HepG2 (cell line): Measurements from ENCODE around the gene CHADL. TPM values are rescaled to one million over a fixed set of nuclear protein-coding genes. Genes with fewer than 3 reads are reported as not detected.

Experiments used
- ATAC-seq: fragments of 200-7000 bp; cut with Tn5 transposase; 3 replicates; pipeline ENCODE4 v1.9.1; 2020; ENCODE audit warnings: mild to moderate bottlenecking, moderate library complexity
- BruUV-seq: library from RNA; stranded (reverse); fragments of 400-500 nt; replicated peaks from 2 replicates; lab custom pipeline; 2021; lab: Mats Ljungman, UMichigan
- CTCF ChIA-PET: fragments of 300-600 bp; formaldehyde crosslinking; extraction: SDS; loops from one replicate; lab custom pipeline; 2021; ENCODE audit warnings: low total read pairs, inconsistent platforms, low intra/inter-chr PET ratio; lab: Yijun Ruan, JAX
- POLR2A ChIA-PET: fragments of 350-600 bp; sonication (Branson Sonifier 250); formaldehyde crosslinking; loops from one replicate; lab custom pipeline; 2020; ENCODE audit warnings: antibody characterized with exemption, inconsistent platforms; lab: Yijun Ruan, JAX
- DNase-seq: peaks from one replicate; pipeline ENCODE4 v3.0.0-alpha.2; 2015; ENCODE audit warnings: low spot score
- FAIRE-seq: peaks from 3 replicates; lab custom pipeline; 2011; peaks lifted over from hg19 to GRCh38; lab: Jason Lieb, UNC
- H2AFZ ChIP-seq: one replicate; pipeline ENCODE4 v1.6.1; 2011; ENCODE audit warnings: low read length, inconsistent platforms
- H3K27ac ChIP-seq: fragments of 300-600 bp; 3 replicates; pipeline ENCODE4 v1.8.0; 2011; ENCODE audit warnings: mixed run types, mild to moderate bottlenecking, mixed read lengths, low read length, inconsistent platforms; ENCODE audit not compliant: insufficient read depth; ENCODE audit errors: extremely low read length
- H3K27me3 ChIP-seq, 2 experiments: fragments of 200-600 bp in 1 of 2; 2 replicates in 1 of 2; 3 replicates in 1 of 2; pipeline versions ENCODE4 v1.6.0 to v1.8.0; 2011; ENCODE audit warnings: low read length in 2 of 2, mild to moderate bottlenecking in 2 of 2, moderate library complexity in 2 of 2, inconsistent platforms in 1 of 2; ENCODE audit not compliant: insufficient read depth in 2 of 2, control insufficient read depth in 1 of 2
- H3K36me3 ChIP-seq, 2 experiments: fragments of 200-600 bp in 1 of 2; replicated peaks in 1 of 2; 2 replicates in 1 of 2; 3 replicates in 1 of 2; pipeline versions ENCODE4 v1.5.1 to v1.8.0; 2011; ENCODE audit warnings: low read length in 2 of 2, inconsistent platforms in 1 of 2; ENCODE audit not compliant: insufficient read depth in 2 of 2, control insufficient read depth in 1 of 2
- H3K4me1 ChIP-seq: 2 replicates; pipeline ENCODE4 v1.5.1; 2012; ENCODE audit warnings: low read length, inconsistent platforms; ENCODE audit not compliant: insufficient read depth
- H3K4me2 ChIP-seq: 2 replicates; pipeline ENCODE4 v1.6.0; 2011; ENCODE audit warnings: low read depth, low read length, inconsistent platforms
- H3K4me3 ChIP-seq, 3 experiments: fragments of 200-600 bp in 1 of 3; sonication (generic), shearing (Covaris generic) in 1 of 3; replicated peaks in 1 of 3; 2 replicates each; pipeline ENCODE4 v1.5.1; 2011 to 2016; ENCODE audit warnings: low read length in 3 of 3, inconsistent platforms in 2 of 3, low read depth in 2 of 3, mild to moderate bottlenecking in 2 of 3, control low read depth in 1 of 3, mixed read lengths in 1 of 3; ENCODE audit not compliant: insufficient read depth in 1 of 3
- H3K79me2 ChIP-seq: one replicate; pipeline ENCODE4 v1.6.1; 2011; ENCODE audit warnings: low read length, inconsistent platforms; ENCODE audit not compliant: insufficient read depth
- H3K9ac ChIP-seq: 2 replicates; pipeline ENCODE4 v1.6.0; 2011; ENCODE audit warnings: mild to moderate bottlenecking, low read depth, low read length, inconsistent platforms; ENCODE audit not compliant: insufficient read depth
- H3K9me3 ChIP-seq: 2 replicates; pipeline ENCODE4 v1.5.1; 2012; ENCODE audit warnings: mild to moderate bottlenecking, low read length
- H4K20me1 ChIP-seq: 2 replicates; pipeline ENCODE4 v1.6.0; 2011; ENCODE audit warnings: inconsistent platforms, mild to moderate bottlenecking, low read length, moderate library complexity; ENCODE audit not compliant: insufficient read depth
- AGO2 ChIP-seq: fragments of 200-400 bp; formaldehyde crosslinking; optimal IDR thresholded peaks from 2 replicates; pipeline ENCODE3; 2017; ENCODE audit warnings: mild to moderate bottlenecking, low read depth, low read length, moderate library complexity
- FLYWCH1 ChIP-seq: sonication (generic); formaldehyde crosslinking; IDR thresholded peaks from 2 replicates; pipeline ENCODE4 v1.8.1; 2023; ENCODE audit warnings: mild to moderate bottlenecking, missing genetic modification reagents
- RFXANK ChIP-seq: IDR thresholded peaks from 2 replicates; pipeline ENCODE4 v1.6.1; 2016
- ZNF12 ChIP-seq: sonication (generic); formaldehyde crosslinking; IDR thresholded peaks from 2 replicates; pipeline ENCODE4 v1.5.0; 2020; ENCODE audit warnings: missing genetic modification reagents
- WGBS: methylation state at CpG from one replicate; pipeline ENCODE4 v1.1.6; 2017; ENCODE audit warnings: low lambda C conversion rate; 5-methylcytosine and 5-hydroxymethylcytosine counted together
- in situ Hi-C: cut with HindIII; loops from 2 replicates; pipeline ENCODE4 v1.10.0; 2017; ENCODE audit warnings: low pct_unique_long_range_greater_than_20kb; ENCODE audit not compliant: extremely low pct_ligation_motif_present
- intact Hi-C: fragments of 100-400 bp; cut with micrococcal nuclease; formaldehyde crosslinking; loops from one replicate; pipeline ENCODE4 v1.10.0; 2022; ENCODE audit not compliant: unreplicated experiment
- polyA plus RNA-seq, 8 experiments: library from polyadenylated mRNA; depleted of rRNA in 3 of 8; stranded (reverse) in 7 of 8; unstranded in 1 of 8; fragments of >200 nt; fragmentation: Illumina TruSeq in 4 of 8; extraction: Trizol in 4 of 8; gene quantifications; 2 replicates each; pipeline versions ENCODE4 v1.2.1 to v1.2.3, GENCODE V29; 2011 to 2016; ENCODE audit warnings: low read depth in 4 of 8, missing spikeins in 1 of 8, mixed read lengths in 1 of 8; ENCODE audit not compliant: insufficient read depth in 1 of 8
- total RNA-seq, 5 experiments: library from RNA; depleted of rRNA; stranded (reverse); fragments of >200 nt; fragmentation: Illumina TruSeq; extraction: Trizol; gene quantifications; 2 replicates each; pipeline ENCODE4 v1.2.3, GENCODE V29; 2016; ENCODE audit warnings: low read depth in 1 of 5

CHADL gene
- total and polyA plus RNA-seq, 2 of the 13 experiments (the other 11 are each of a cell fraction or from before 2014, with no cell fraction given) = 2.8 to 8.1 TPM

DNA sequence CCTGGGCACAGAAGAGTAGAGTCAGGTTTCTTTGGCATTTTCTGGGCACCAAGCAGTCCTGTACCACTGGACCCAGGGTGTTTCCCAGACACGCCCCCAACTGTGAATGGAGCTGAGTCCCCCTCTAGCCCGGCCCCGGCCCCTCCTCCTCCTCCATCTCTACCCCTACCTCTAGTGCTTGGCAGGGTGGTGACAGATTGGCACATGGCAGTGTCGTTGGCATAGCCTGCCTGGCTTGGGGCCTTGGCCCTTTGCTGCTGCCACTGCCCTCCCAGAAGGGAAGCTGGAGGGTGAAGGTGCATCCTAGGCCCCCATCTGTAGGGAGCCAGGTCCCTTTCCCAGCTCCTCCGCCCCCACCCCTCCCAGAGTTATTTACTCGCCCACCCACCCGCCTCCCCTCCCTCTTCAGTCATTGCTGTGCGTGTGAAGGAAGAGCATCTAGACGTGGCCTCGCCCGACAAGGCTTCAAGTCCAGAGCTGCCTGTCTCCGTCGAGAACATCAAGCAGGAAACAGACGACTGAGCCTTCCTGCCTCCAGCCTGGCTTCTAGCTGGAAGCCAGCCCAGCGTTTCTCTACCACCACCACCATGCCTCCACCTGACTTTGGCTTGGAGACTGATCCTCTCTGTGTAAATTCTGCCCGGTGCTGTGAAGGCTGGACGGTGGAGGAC is 10.9 kb downstream of the CHADL start:
- H2AFZ ChIP-seq = no peak overlapping the region
- H3K36me3 ChIP-seq = peaks cover 15% of the 10 kb centered on the region in 2 experiments; a peak in 3 of 5 replicates
- POLR2A ChIA-PET = no interaction called here
- peaks cover 5% of the 10 kb centered on the region for H3K4me1 ChIP-seq
- ATAC-seq (no peak), FAIRE-seq (no peak), DNase-seq (no peak)
- 97% methylated on average over 12 of the region's 17 CpGs for WGBS
- intact Hi-C loops = no loop called here
- no peaks in the 10 kb centered on the region for H4K20me1 ChIP-seq
- TF ChIP-seq AGO2 (peak; percentile 9), FLYWCH1 (CRISPR knock-in tag) (no peak)
- no peak overlapping the region for H3K4me2 ChIP-seq
- no peak overlapping the region for H3K27ac ChIP-seq
- no peaks in the 10 kb centered on the region for H3K79me2 ChIP-seq
- BruUV-seq = no TSS peak
- no peak overlapping the region for H3K9ac ChIP-seq
- H3K9me3 ChIP-seq = no peaks in the 10 kb centered on the region
- CTCF ChIA-PET = no interaction called here
- in situ Hi-C loops = no loop called here
- H3K4me3 ChIP-seq = no peak overlapping the region
- no peaks in the 10 kb centered on the region for H3K27me3 ChIP-seq

DNA sequence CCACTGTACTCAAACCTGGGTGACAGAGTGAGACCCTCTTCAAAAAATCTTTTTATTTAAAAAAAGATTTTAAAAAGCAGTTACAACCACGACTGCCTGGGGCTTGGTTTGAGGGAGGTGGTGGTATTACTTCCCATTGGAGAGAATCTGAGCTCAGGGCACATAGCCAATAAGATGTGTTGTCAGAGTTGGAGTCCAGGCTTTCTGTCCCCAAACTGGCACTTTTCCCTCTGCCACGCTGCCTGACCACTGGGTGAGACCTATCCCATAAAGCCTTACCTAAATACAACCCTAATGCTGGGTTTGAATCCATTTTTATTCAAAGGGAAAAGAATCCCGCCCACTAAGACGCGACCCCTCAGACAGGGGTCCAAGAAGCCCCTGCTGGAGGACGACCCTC is 11.5 kb downstream of the CHADL start:
- in situ Hi-C loops = no loop called here
- H3K27ac ChIP-seq = no peak overlapping the region
- H2AFZ ChIP-seq = no peak overlapping the region
- ATAC-seq = no peak
- H3K9me3 ChIP-seq = no peaks in the 10 kb centered on the region
- no peak for FAIRE-seq
- ChIA-PET CTCF (no interaction called here), POLR2A (no interaction called here)
- TF ChIP-seq ZNF12 (no peak), RFXANK (CRISPR knock-in tag) (no peak)
- H3K36me3 ChIP-seq = peaks cover 15 to 22% of the 10 kb centered on the region in 2 experiments; a peak in 4 of 5 replicates
- no peak overlapping the region for H3K9ac ChIP-seq
- no peaks in the 10 kb centered on the region for H4K20me1 ChIP-seq
- no TSS peak for BruUV-seq
- 88% methylated on average over 6 of the region's 6 CpGs for WGBS
- no peaks in the 10 kb centered on the region for H3K27me3 ChIP-seq
- intact Hi-C loops = no loop called here
- no peak for DNase-seq
- H3K4me2 ChIP-seq = no peak overlapping the region
- no peaks in the 10 kb centered on the region for H3K4me1 ChIP-seq
- H3K4me3 ChIP-seq = no peak overlapping the region
- no peaks in the 10 kb centered on the region for H3K79me2 ChIP-seq
